ENCODE data around the gene ZFP30.
A peak's percentile ranks its signal among the peaks of the same experiment; 100 is the strongest.
"Not testable (repeated sequence)": the region's sequence is repeated elsewhere in the genome, so short reads cannot be mapped to it uniquely, and the experiment has no call there.

ZFP30 gene

DNA sequence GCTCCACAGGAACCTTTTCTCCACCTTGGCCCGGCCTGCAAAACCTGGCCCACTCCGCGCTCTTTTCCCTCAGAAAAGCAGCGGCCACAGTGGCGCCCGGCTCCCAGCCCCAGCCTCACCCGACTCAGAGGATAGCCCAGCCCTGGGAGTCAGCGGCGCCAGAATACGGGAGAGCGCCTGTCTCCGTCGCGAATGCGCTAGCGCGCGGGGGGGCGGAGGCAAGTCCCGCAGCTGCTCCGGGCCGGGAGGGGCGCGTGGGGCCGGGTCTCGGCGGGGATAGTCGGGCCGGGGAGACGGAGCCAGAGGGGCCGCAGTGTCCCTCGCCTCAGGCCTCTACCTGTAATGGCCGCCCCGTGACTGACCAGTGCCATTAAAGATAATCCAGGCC is at the start of gene ZFP30:
ZFP30 (minus strand) TSS at position 165 of the 388 bp plus-strand sequence. CDS start 7,643 bp downstream, outside the sequence.
- peak; percentile 74 for DNase-seq

DNA sequence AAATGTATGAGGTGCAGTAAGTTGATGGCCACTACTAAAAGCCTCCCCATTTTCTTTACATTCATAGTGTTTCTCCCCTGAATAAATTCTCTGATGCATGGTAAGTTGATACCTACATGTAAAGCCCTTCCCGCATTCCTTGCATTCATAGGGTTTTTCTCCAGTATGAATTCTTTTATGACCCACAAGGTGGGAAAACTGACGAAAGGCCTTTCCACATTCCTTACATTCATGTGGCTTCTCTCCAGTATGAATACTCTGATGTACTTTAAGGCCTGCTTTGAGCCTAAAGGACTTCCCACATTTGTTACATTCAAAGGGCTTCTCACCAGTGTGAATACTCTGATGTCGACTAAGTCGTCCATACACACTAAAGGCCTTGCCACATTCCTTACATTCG is 43.8 kb upstream of the ZFP30 start:
- no peak for DNase-seq

DNA sequence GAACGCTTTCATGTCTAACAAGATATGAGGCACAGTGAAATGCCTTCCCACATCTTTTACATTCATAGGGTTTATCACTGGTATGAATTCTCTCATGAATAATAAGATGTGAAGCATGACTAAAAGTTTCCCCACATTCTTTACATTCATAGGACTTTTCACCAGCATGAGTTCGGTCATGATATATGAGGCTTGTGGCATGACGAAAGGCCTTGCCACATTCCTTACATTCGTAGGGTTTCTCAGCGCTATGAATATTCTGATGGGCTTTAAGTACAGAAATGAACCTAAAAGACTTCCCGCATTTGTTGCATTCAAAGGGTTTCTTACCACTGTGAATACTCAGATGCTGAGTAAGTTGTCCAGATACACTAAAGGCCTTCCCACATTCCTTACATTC is 43.0 kb upstream of the ZFP30 start:
- DNase-seq, result no peak

DNA sequence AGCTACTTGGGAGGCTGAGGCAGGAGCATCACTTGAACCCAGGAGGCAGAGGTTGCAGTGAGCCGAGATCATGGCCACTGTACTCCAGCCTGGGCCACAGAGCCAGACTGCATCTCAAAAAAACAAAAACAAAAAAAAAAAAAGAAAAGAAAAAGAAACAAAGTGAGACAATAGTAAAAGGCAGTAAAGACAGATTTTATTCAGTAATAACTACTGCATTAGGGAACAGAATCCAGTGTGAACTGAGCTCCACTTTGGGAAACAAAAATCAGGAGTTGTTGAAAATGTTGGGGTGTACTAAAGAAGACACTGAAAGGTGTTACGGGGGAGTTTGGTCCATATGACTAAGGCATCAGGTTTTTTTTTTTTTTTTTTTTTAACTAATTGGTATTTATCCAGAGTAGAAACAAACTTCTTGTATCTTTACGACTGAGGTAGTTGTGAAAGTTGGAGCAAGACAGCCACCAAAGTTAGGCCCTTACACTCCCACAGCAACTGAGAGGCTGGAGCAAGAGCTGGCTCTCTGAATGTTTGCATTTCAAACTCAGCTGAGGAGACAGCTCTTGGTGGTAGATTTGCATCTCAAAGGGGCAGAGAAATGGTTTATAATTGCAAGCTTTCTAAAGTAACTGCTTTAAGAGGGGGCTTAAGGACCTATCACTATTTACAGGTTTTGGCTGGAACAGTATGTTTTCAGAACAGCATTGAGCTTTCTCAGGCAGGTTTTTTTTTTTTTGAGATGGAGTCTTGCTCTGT is 40.1 kb upstream of the ZFP30 start:
- DNase-seq, result no peak

DNA sequence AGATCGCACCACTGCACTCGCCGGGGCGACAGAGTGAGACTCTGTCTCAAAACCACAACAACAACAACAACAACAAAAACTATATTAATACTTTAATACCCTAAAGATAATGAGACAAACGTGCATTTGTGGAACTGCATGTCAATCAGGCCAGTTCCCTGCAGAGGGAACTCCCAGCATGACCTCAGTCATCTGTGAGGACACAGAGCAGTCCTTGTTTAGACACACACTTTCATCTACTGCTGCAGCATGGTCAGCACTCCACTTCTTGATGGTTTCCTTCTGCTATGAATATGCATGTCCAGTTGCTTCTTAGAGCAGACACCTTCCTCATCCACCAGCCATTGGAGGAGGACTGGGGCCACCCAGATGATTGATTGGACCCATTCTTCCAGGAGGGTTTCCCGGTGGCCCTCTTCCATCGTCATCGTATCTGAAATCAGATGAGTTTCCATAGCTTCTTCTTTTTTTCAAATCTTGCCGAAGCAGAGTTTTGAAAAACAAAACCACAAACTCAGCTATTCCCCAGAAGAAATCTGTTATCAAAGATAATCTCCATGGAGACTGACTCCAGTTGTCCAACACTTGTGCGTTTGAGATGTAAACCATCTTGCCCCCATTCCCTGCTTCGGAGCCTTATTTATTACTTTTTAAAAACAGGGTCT is 37.8 kb upstream of the ZFP30 start:
- no peak for DNase-seq

DNA sequence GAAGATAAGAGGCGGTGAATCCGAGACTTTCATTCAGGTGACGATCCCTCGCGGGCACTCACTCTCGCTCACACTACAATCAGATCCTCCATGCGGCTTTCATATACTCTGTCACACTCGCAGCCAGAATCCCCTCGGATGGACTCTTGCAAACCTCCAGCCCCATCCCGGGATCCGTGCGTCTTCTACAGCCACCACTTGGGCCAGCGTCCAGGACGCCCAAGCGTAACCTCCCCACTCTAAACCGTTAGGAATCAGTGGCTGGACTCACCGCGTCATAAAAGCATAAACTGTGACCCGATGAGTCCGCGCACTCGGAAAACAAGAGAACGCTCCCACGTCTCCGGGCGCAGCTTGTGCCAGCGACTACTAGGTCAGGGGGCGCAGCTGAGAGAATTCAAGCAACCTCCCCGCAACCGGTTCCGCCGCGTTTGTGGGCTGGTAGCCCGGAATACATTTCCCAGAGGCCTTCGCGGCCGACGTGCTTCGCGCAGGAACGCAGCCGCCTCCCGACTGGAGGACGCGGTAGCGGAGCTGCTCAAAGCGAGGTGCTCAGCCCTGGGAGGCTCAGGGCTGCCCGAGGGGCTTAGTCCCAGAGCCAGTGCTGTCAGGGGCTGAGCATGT is 36.7 kb upstream of the ZFP30 start:
- peak; percentile 81 for DNase-seq

DNA sequence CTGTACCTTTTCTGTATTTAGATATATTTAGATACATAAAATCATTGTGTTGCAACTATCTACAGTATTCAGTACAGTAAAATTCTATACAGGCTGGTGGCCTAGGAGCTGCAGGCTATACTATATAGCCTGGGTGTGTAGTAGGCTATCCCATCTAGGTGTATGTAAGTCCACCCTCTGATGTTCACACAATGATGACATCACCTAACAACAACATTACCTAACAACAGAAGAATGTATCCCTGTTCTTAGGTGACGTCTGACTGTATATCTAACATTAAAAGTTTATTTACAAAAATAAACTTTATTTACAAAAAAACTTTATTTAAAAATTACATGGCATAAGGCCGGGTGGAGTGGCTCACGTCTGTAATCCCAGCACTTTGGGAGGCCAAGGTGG is 28.3 kb upstream of the ZFP30 start:
- DNase-seq, result no peak

DNA sequence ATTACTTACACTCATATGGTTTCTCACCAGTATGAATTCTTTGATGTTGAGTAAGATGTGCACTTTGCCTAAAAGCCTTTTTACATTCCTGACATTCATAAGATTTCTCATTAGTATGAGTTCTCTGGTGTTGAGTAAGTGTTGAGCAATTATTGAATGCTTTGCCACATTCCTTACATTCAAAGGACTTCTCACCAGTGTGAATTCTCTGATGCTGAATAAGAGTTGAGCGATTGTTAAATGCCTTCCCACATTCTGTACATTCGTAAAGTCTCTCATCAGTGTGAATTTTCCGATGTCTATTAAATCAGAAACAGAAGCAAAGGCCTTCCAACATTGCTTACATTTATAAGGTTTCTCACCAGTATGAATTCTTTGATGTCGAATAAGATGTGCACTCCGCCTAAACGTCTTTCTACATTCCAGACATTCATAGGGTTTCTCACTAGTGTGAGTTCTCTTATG is 14.2 kb upstream of the ZFP30 start:
- no peak for DNase-seq

DNA sequence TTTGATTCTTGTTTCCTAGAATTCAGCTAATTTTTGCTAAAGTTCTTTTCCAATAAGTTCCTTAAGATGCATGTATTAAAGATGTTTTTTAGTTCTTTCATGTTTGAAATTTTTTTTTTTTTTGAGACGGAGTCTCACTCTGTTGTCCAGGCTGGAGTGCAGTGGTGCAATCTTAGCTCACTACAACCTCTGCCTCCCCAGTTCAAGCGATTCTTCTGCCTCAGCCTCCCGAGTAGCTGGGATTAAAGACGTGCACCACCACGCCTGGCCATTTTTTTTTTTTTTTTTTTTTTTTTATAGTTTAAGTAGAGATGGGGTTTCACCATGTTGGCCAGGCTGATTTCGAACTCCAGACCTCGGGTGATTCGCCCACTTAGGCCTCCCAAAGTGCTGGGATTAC is 1.9 kb upstream of the ZFP30 start:
- not testable (repeated sequence) for DNase-seq

DNA sequence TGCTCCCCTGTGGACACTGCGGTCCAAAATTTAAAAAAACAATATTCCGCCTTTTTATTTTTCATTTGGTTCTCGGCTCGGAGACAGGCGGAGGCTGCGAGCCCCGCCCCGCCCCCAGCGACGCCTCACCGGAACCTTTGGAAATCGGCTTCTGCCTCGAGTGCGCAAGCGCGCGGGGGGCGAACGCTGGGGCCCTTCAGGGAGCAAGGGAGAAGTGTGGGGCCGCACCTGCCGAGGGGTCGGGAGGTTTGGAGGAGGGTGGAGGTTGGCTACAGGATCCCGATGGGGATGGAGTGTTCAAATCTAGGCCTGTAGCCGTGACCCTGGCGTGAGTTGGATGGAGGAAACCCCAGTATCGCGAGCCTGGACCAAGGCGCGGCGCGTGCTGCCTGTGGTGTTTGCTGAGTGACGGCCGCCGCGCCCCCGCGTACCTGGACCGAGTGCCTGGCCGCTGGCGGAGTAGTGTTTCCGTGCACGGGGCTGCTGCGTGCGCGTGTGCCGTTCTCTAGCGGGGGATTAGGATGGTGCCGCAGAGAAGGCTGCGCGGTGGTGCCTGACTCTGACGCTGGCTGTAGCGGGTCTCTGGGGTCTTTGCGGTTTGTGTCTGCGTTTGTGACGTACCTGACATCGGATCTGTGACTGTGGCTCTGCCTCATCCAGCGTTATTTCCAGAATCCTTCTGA is 565 bp upstream of the ZFP30 start:
- peak; percentile 84 for DNase-seq

DNA sequence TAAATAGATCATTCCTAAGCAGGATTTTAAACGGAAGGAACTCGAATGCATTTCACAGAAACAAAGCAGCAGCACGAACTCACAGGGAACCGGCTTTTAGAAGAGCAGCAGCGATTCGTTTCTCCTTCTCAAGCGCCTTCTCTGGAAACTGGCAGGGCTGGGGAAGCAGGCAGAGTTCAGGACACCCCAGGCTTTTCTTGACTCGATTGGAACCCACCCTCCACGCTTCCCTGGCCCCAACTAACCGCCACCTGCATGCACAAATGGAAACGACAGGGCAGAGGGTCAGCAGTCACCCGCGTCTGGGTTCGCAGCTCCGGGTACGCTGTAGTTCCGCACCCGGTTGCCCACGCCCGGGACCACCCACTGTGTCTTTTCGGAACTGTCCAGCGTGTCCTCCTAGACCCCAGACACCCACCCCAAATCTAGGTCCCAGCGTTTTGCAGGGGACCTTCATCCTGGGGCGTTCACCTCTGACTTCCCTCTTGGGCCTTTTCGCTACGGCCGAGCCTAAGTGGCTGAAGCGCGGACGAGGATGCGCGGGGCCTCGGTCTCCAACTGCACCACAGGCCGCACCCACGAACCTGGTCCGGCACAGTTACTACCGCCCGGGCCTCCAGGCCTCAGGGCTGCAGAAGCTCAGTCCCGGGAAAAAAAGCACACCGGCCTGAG is 500 bp downstream of the ZFP30 start:
- peak; percentile 28 for DNase-seq

DNA sequence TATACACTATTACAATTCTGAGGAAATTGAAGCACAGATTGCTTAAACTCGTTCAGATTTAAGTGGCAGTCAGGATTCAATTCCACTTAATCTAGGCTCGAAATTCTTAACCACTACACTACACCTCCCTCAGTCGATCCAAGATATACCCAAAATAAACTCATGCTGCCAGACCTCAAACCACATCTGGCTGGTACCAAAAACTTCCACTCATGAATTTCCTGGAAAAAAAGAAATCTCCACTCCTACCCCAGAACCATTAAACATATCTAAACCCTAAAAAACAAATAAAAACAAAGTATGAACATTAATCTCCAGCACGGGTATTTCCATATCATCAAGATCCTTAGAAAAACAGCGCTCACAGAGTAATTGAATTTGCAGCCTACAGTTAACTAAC is 1.1 kb downstream of the ZFP30 start:
- no peak for DNase-seq

DNA sequence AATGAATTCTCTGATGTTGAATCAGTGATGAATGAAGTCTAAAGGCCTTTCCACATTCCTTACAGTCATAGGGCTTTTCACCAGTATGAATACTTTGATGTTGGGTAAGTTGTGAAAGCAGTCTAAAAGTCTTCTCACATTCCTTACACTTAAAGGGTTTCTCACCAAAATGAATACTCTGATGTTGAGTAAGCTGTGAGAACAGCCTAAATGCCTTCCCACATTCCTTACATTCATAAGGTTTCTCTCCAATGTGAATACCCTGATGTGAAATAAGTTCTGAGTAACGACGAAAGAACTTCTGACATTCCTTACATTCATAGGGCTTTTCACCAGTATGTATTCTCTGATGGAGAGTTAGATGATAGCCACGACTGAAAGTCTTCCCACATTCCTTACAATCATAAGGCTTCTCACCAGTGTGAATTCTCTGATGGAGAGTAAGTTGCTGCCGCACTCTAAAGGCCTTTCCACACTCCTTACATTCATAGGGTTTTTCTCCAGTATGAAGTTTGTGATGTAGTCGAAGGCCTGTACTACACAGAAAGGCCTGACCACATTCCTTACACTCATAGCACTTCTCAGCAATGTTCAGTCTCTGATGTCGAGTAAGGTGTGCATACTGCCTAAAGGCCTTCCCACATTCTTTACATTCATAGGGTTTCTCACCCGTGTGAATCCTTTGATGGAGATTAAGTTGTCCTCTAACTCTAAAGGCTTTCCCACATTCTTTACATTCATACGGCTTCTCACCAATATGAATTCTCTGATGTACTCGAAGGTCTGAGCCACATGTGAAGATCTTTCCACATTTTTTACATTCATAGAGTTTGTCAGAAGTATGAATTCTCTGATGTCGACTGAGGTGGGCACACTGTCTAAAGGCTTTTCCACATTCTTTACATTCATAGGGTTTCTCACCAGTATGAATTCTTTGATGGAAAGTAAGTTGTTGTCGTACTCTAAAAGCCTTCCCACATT is 19.9 kb downstream of the ZFP30 start:
- no peak for DNase-seq

DNA sequence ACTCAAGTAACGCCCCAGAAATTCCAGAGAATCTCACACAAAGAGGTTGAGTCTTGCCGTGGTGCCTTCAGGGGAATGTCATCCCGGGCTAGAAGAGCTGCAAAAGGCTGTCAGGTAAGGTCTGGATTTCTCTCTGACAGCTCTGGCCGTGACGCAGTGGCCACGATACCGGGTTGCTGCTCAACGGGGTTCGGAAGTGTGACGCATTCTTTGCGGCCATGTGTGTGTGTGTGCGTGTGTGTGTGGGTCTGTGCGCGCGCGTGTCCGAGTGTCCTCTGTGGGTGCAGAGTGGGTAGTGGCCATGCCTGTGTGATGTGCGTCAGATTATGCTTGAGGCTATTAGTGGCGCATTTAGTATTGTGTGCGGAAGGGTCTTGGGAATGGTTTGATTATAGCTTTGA is 60.3 kb downstream of the ZFP30 start:
- peak; percentile 59 for DNase-seq

DNA sequence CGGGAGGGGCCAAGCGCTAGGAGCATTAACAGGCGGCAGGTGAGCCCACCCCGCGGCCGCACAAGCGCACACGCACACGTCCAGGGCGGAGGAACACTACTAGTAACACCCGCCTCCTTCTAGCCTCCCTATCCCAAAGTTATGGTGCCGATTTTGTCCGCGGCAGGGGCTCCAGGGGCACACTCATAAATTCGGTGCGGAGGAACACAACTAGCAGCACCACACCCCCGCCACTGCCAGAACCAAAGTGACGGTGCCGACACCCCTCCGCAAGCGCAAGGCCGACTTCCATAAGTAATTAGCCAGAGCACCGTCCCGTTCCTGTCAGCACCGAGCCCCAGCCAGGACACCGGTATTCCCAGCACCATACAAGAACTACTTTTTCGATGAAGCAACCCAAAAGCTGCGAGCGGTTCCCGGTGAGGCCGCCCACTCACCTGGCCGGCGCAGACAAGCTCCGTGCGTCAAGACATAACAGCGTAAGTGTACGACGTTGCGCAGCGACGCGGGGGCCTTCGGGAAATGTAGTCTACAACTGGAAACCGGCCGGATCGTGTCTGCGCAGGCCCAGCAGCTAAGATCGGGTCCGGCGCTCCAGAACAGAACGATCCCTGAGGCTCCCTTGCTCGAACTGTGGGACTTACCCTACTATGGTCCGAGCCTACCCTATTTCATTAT is 60.8 kb downstream of the ZFP30 start, which contains the start of the genes ZNF540 and ZNF571:
ZNF540 (plus strand) TSS at position 573 of the 678 bp plus-strand sequence. CDS start 3,572 bp downstream, outside the sequence.
ZNF571 (minus strand) TSS at position 489 of the 678 bp plus-strand sequence. CDS start 8,116 bp downstream, outside the sequence.
- DNase-seq, result peak; percentile 94

DNA sequence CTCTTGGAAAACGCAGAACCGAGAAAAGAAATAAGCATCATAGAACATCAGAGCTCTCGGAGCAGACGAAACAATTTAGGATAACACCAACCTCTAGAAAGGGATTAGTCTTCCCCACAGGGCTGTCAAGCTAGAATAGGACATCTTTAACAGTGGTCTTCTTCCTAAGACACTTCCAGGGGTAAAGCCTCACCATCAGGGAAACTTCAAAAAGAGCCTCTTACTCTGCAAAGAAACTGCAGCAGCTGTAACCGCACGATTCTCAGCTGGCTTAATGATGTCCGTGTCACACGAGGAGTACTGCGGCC is 61.3 kb downstream of the ZFP30 start:
- DNase-seq, result no peak

DNA sequence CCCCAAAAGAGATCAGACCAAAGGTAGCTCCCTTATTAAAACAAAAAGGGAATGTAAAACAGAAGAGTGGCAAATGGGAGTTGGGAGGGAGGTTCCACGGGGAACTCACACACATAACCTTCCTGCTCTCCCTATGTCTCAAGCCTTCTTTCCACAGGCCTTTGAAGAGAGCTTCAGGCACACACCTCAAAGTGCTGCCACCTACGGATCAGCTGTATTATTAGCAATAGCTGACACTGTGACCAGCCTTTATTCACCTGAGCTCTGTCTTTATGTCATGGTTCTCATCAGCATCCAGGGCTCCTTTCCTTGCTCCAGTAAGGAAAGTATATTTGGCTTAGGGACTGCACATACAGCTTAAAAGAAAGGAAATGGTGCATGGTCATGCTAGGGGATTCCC is 71.9 kb downstream of the ZFP30 start:
- DNase-seq, result no peak

DNA sequence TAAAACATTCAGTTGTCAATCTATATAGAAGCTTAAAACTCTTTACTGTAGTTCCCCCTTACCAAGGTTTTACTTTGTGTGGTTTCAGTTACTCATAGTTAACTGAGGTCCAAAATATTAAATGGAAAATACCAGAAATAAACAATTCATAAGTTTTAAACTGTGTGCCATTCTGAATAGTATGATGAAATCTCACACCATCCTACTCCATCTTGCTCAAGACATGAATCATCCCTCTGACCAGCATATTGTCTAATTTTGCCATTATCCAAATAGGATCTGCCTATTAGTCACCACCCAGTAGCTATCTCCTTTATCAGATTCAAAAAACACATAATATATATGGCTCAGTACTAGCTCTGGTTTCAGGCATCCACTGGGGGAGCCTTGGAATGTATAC is 83.1 kb downstream of the ZFP30 start:
- no peak for DNase-seq

DNA sequence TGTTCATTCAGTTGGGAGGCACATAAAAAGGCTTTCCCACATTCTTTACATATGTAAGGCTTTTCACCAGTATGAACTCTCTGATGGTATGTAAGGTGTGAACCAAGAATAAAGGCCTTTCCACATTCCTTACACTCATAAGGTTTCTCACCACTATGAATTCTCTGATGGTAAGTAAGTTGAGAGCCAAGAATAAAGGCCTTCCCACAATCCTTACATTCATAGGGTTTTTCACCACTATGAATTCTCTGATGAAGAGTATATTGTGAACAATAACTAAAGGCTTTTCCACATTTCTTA is 89.9 kb downstream of the ZFP30 start:
- no peak for DNase-seq

DNA sequence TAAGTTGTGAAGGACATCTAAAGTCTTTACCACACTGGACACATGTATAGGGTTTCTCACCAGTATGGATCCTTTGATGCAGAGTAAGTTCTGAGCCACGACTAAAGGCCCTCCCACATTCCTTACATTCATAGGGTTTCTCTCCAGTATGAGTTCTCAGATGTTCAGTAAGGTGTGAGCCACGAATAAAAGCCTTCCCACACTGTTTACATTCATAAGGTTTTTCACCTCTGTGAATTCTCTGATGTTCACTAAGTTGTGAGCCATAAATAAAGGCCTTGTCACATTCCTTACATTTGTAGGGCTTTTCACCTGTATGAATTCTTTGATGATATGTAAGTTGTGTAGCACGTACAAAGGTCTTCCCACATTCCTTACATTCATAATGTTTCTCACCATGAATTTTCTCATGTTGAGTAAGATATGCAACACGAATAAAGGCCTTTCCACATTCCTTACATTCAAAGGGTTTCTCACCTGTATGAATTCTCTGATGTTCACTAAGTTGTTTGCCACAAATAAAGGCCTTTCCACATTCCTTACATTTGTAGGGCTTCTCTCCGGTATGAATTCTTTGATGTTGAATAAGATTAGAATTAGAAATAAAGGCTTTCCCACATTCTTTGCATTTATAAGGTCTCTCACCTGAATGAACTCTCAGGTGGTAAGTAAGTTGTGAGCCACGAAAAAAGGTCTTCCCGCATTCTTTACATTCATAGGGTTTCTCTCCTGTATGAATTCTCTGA is 90.5 kb downstream of the ZFP30 start:
- no peak for DNase-seq
